Keratinocyte (primary cell): Measurements from ENCODE around the gene EVL. TPM values are rescaled to one million over a fixed set of nuclear protein-coding genes. Genes with fewer than 3 reads are reported as not detected.

Source experiments
- DNase-seq: peaks from one replicate; pipeline ENCODE4 v3.0.0-alpha.2; 2011; ENCODE audit warnings: low read depth, missing footprints, low spot score
- FAIRE-seq: peaks from 2 replicates; lab custom pipeline; 2011; peaks lifted over from hg19 to GRCh38; lab: Jason Lieb, UNC
- H2AFZ ChIP-seq: 2 replicates; pipeline ENCODE4 v1.6.0; 2012; ENCODE audit warnings: low read length, control low read depth, inconsistent platforms; ENCODE audit not compliant: control insufficient read depth
- H3K27ac ChIP-seq: 2 replicates; pipeline ENCODE4 v1.5.1; 2011; ENCODE audit warnings: low read length; ENCODE audit not compliant: control insufficient read depth, insufficient read depth
- H3K27me3 ChIP-seq: 3 replicates; pipeline ENCODE4 v1.6.0; 2011; ENCODE audit warnings: low read length; ENCODE audit not compliant: control insufficient read depth, insufficient read depth; ENCODE audit errors: extremely low read depth
- H3K36me3 ChIP-seq, 2 experiments: 2 replicates in 1 of 2; 3 replicates in 1 of 2; pipeline ENCODE4 v1.5.1; 2011; ENCODE audit warnings: low read length in 2 of 2, mild to moderate bottlenecking in 1 of 2; ENCODE audit not compliant: control insufficient read depth in 2 of 2, insufficient read depth in 2 of 2; ENCODE audit errors: extremely low read depth in 1 of 2
- H3K4me1 ChIP-seq: 3 replicates; pipeline ENCODE4 v1.5.1; 2011; ENCODE audit warnings: low read length; ENCODE audit not compliant: control insufficient read depth, insufficient read depth; ENCODE audit errors: extremely low read depth
- H3K4me2 ChIP-seq: 3 replicates; pipeline ENCODE4 v1.6.0; 2011; ENCODE audit warnings: low read depth, low read length; ENCODE audit not compliant: control insufficient read depth, insufficient read depth; ENCODE audit errors: extremely low read depth
- H3K4me3 ChIP-seq, 3 experiments: fragments of 200-600 bp in 1 of 3; sonication (generic) in 1 of 3; 2 replicates in 2 of 3; 3 replicates in 1 of 3; pipeline ENCODE4 v1.5.1; 2011 to 2016; ENCODE audit warnings: low read length in 3 of 3, mild to moderate bottlenecking in 3 of 3, control low read depth in 2 of 3, inconsistent platforms in 1 of 3, low read depth in 1 of 3, mixed read lengths in 1 of 3, mixed run types in 1 of 3, moderate library complexity in 1 of 3; ENCODE audit not compliant: control insufficient read depth in 2 of 3, insufficient read depth in 2 of 3; ENCODE audit errors: extremely low read depth in 1 of 3
- H3K79me2 ChIP-seq: 2 replicates; pipeline ENCODE4 v1.6.0; 2012; ENCODE audit warnings: low read length; ENCODE audit not compliant: control insufficient read depth, insufficient read depth
- H3K9ac ChIP-seq: 3 replicates; pipeline ENCODE4 v1.6.0; 2011; ENCODE audit warnings: low read length; ENCODE audit not compliant: control insufficient read depth, insufficient read depth; ENCODE audit errors: extremely low read depth
- H3K9me1 ChIP-seq: 3 replicates; pipeline ENCODE4 v1.6.0; 2011; ENCODE audit warnings: low read length; ENCODE audit not compliant: control insufficient read depth, insufficient read depth; ENCODE audit errors: extremely low read depth
- H3K9me3 ChIP-seq: 2 replicates; pipeline ENCODE4 v1.5.1; 2012; ENCODE audit warnings: low read depth, low read length; ENCODE audit not compliant: control insufficient read depth
- H4K20me1 ChIP-seq: 3 replicates; pipeline ENCODE4 v1.6.0; 2011; ENCODE audit warnings: low read length; ENCODE audit not compliant: control insufficient read depth, insufficient read depth; ENCODE audit errors: extremely low read depth
- EZH2 ChIP-seq: IDR thresholded peaks from one replicate; pipeline ENCODE4 v1.6.1; 2012; ENCODE audit warnings: inconsistent platforms, mild to moderate bottlenecking, low read length, moderate library complexity
- dilution Hi-C: fragments of 300-500 bp; cut with MboI; formaldehyde crosslinking; loops from one replicate; pipeline ENCODE4 v1.7.0; 2020; ENCODE audit warnings: low sequenced_read_pairs; ENCODE audit not compliant: extremely low pct_ligation_motif_present
- polyA plus RNA-seq, 5 experiments: library from polyadenylated mRNA; depleted of rRNA in 3 of 5; stranded (reverse) in 3 of 5; stranded (forward) in 1 of 5; unstranded in 1 of 5; fragments of >200 nt; gene quantifications; 1 replicate in 1 of 5; 2 replicates in 3 of 5; 3 replicates in 1 of 5; pipeline versions ENCODE4 v1.2.1 to v1.2.3, GENCODE V29; 2011 to 2012; ENCODE audit warnings: missing spikeins in 2 of 5, low read depth in 1 of 5, low replicate concordance in 1 of 5
- TF ChIP-seq, protein P1 (sequence below), 3 experiments: IDR thresholded peaks in 1 of 3; conservative IDR thresholded peaks in 1 of 3; optimal IDR thresholded peaks in 1 of 3; 2 replicates in 2 of 3; 3 replicates in 1 of 3; pipeline versions ENCODE3 to v1.5.1; 2011; ENCODE audit warnings: low read length in 3 of 3, mild to moderate bottlenecking in 3 of 3, moderate library complexity in 2 of 3, control low read depth in 1 of 3, inconsistent platforms in 1 of 3; ENCODE audit not compliant: insufficient read depth in 2 of 3; ENCODE audit errors: extremely low read depth in 1 of 3

The EVL gene
- polyA plus RNA-seq, 1 donor (not counting 4 experiments of a cell fraction or from before 2014, with no cell fraction given) = 12.0 TPM

DNA sequence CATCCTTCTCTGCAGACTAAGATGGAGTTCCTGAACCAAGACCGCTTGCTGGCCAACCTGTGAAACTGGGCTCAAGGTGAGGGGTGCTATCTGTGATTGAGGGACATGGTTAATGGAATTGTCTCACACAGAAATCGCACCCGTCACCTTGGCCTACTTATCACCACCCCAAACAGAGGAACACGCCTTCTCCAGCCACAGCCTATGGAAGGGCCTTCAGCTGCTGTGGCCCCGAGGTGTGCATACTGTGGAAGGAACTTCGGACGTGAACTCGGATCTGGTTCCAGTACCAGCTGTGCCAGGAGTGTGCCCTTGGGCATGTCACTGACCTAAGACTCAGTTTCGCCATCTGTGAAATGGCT lies 44.4 kb downstream of the EVL start:
- H2AFZ ChIP-seq = no peak overlapping the region
- no peak overlapping the region for H3K9ac ChIP-seq
- H3K4me2 ChIP-seq = no peak overlapping the region
- no peaks in the 10 kb centered on the region for H3K9me1 ChIP-seq
- FAIRE-seq (no peak), DNase-seq (no peak)
- H3K36me3 ChIP-seq = no peaks in the 10 kb centered on the region
- no peak overlapping the region for H3K27ac ChIP-seq
- no peaks in the 10 kb centered on the region for H4K20me1 ChIP-seq
- H3K4me1 ChIP-seq = peaks cover 22% of the 10 kb centered on the region
- TF ChIP-seq EZH2 = no peak
- TF ChIP-seq, protein P1, sequence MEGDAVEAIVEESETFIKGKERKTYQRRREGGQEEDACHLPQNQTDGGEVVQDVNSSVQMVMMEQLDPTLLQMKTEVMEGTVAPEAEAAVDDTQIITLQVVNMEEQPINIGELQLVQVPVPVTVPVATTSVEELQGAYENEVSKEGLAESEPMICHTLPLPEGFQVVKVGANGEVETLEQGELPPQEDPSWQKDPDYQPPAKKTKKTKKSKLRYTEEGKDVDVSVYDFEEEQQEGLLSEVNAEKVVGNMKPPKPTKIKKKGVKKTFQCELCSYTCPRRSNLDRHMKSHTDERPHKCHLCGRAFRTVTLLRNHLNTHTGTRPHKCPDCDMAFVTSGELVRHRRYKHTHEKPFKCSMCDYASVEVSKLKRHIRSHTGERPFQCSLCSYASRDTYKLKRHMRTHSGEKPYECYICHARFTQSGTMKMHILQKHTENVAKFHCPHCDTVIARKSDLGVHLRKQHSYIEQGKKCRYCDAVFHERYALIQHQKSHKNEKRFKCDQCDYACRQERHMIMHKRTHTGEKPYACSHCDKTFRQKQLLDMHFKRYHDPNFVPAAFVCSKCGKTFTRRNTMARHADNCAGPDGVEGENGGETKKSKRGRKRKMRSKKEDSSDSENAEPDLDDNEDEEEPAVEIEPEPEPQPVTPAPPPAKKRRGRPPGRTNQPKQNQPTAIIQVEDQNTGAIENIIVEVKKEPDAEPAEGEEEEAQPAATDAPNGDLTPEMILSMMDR (optimal IDR thresholded peaks at IDR 0.05 in 1 of 3, IDR thresholded peaks at IDR 0.05 in 1 of 3, conservative IDR thresholded peaks at IDR 0.05 in 1 of 3; ENCODE audit: extremely low read depth in 1 of 3, insufficient read depth in 2 of 3, low read length in 3 of 3) = no peak
- H3K4me3 ChIP-seq = no peak overlapping the region
- H3K27me3 ChIP-seq = no peaks in the 10 kb centered on the region
- no peaks in the 10 kb centered on the region for H3K9me3 ChIP-seq
- dilution Hi-C loops = no loop called here
- H3K79me2 ChIP-seq = no peaks in the 10 kb centered on the region

DNA sequence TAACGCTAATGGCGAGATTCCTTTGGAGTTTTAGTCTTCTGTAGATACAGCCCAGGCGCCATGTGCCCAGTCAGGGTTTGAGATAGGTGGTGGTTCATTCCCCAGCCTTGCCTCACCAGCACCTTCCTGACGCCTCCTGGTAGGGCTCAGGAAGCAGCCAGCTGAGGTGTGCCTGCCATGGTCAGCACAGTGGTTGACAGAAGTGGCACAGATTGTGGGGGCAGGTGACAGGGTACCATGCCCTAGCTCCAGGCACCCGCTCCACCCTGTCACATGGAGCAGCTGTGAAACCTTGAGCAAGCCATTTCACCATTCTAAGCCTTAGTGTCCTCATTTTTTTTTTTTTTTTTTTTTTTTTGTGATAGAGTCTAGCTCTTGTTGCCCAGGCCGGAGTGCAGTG lies 45.6 kb downstream of the EVL start:
- no peak for DNase-seq
- Histone ChIP-seq H2AFZ (no peak overlapping the region), H3K9me3 (no peaks in the 10 kb centered on the region), H3K4me1 (peaks cover 22% of the 10 kb centered on the region), H3K36me3 (no peaks in the 10 kb centered on the region), H4K20me1 (no peaks in the 10 kb centered on the region), H3K79me2 (no peaks in the 10 kb centered on the region), H3K4me2 (no peak overlapping the region), H3K27ac (no peak overlapping the region), H3K4me3 (no peak overlapping the region), H3K27me3 (no peaks in the 10 kb centered on the region), H3K9me1 (no peaks in the 10 kb centered on the region), H3K9ac (no peak overlapping the region)
- dilution Hi-C loops = no loop called here
- FAIRE-seq = no peak
- TF ChIP-seq, protein P1 (optimal IDR thresholded peaks at IDR 0.05 in 1 of 3, IDR thresholded peaks at IDR 0.05 in 1 of 3, conservative IDR thresholded peaks at IDR 0.05 in 1 of 3; ENCODE audit: extremely low read depth in 1 of 3, insufficient read depth in 2 of 3, low read length in 3 of 3) = no peak
- TF ChIP-seq EZH2 = no peak
